ENCODE measurements around the gene TTC21A.

DNA sequence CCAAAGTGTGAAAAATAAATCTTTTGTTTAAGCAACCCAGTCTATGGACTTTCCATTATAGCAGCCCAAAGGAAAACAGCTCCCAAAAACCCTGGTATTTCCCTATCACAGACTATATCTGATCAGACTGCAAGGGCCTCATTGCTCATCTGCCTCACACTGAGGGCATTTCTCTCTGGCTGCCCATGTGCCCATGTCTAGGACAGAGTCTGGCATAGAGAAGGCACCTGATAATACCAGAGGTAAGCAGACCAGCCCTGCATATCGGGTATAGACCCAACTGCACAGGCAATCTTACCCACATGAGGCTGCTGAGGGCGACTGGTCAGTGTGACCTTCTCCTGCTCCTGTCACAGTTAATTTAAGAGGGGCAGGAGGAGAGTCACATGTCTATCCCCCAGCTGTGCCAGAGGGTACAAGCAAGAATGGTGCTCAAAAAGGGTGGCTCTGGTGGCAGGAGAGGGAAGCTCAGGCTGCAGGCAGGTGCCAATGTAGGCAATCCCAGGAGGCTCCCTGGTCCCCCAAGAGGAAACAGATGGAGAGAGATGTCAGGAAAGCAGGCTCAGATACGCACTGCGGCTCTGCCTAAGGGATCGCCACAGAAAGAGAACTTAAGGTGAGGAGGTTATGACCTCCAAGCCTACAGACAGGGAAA, 42.8 kb downstream of the TTC21A start:
- no peak for TF ChIP-seq EZH2 (IDR thresholded peaks at IDR 0.05; ENCODE audit: low read depth)
- TF ChIP-seq CTCF (conservative IDR thresholded peaks at IDR 0.05) = no peak

Measured in PC-9 (cell line).